WTC11 (cell line): Measurements from ENCODE around the gene B4GAT1. TPM values are rescaled to one million over a fixed set of nuclear protein-coding genes. Genes with fewer than 3 reads are reported as not detected.

Experiments used
- ATAC-seq: fragments of 200-7000 bp; cut with Tn5 transposase; 2 replicates; pipeline ENCODE4 v1.10.0; 2021; ENCODE audit warnings: mild to moderate bottlenecking, moderate library complexity
- CTCF ChIA-PET: fragments of 300-600 bp; sonication (Branson Sonifier 250); formaldehyde crosslinking; loops from one replicate; lab custom pipeline; 2021; ENCODE audit warnings: antibody characterized with exemption; lab: Charles Lee
- POLR2A ChIA-PET: fragments of 350-600 bp; sonication (Branson Sonifier 250); formaldehyde crosslinking; loops from one replicate; lab custom pipeline; 2021; ENCODE audit warnings: antibody characterized with exemption; lab: Charles Lee
- DNase-seq: peaks from one replicate; pipeline ENCODE4 v3.0.0; 2021; ENCODE audit warnings: low spot score
- H3K27ac Mint-ChIP-seq: 2 replicates; pipeline ENCODE4 v1.8.0; 2021; ENCODE audit warnings: mixed read lengths
- H3K27me3 Mint-ChIP-seq: 2 replicates; pipeline ENCODE4 v1.8.0; 2021; ENCODE audit warnings: low read depth, mild to moderate bottlenecking, moderate library complexity, mixed read lengths
- H3K36me3 Mint-ChIP-seq: 2 replicates; pipeline ENCODE4 v1.8.0; 2021; ENCODE audit warnings: mixed read lengths
- H3K4me1 Mint-ChIP-seq: 2 replicates; pipeline ENCODE4 v1.8.0; 2022; ENCODE audit warnings: mixed read lengths
- H3K4me3 Mint-ChIP-seq: 2 replicates; pipeline ENCODE4 v1.8.0; 2021; ENCODE audit warnings: mild to moderate bottlenecking, moderate library complexity, mixed read lengths
- H3K9me3 Mint-ChIP-seq: 2 replicates; pipeline ENCODE4 v1.8.0; 2021; ENCODE audit warnings: mixed read lengths
- GABPB1 ChIP-seq: sonication (generic); formaldehyde crosslinking; IDR thresholded peaks from 2 replicates; pipeline ENCODE4 v1.8.1; 2023; ENCODE audit warnings: mild to moderate bottlenecking, missing genetic modification reagents
- NFYB ChIP-seq: sonication (generic); formaldehyde crosslinking; conservative IDR thresholded peaks from 2 replicates; pipeline ENCODE4 v1.8.0; 2022; ENCODE audit warnings: low read depth, missing genetic modification reagents
- total RNA-seq: library from RNA; stranded (reverse); gene quantifications from 3 replicates; pipeline ENCODE4 v1.2.3, GENCODE V29; 2021

Gene B4GAT1
- total RNA-seq, 1 experiment from 2014 or later = 34.1 TPM

DNA sequence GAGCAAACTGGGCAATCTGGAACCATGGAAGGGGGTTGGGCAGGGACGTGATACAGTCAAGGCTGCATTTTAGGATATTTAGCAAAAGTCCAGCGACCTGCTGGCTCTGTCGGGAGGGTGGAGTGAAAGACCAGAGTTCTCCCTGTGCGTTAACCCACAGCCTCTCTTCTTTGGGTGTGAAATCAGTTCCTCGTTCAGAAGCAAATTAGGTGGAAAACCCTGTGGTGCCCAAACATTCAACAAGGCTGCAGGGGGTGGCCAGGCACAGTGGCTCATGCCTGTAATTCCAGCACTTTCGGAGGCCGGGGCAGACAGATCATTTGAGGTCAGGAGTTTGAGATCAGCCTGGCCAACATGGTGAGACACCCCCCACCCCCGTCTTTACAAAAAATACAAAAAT lies 49.8 kb downstream of the B4GAT1 start:
- Mint-ChIP-seq H3K9me3 (no peaks in the 10 kb centered on the region), H3K36me3 (no peaks in the 10 kb centered on the region), H3K27ac (no peak overlapping the region; the same call in 1 of the 2 replicates), H3K27me3 (peaks cover 14% of the 10 kb centered on the region), H3K4me1 (peaks cover 9% of the 10 kb centered on the region)
- no peak for DNase-seq
- POLR2A ChIA-PET = interaction anchor here (1.2 kb wide), 1 partner anchor 9 kb away, joined by 6 read pairs; the partner anchor contains the start of gene YIF1A
- TF ChIP-seq GABPB1 (no peak), NFYB (no peak)
- TF ChIP-seq, all 79 proteins: peak for 0
- ATAC-seq = no peak
- no peak overlapping the region for H3K4me3 Mint-ChIP-seq
- CTCF ChIA-PET = interaction anchor here (1.1 to 7.3 kb wide), 4 partner anchors 8 to 88 kb away, joined by 3 to 79 read pairs (median 7); partner anchors contain the start of gene YIF1A

Other genes starting within 250 kb of the B4GAT1 start
- 52.3 to 54.9 TPM (median 54.1 TPM) in 3 replicates for gene KLC2, start 89.9 kb downstream of the B4GAT1 start, total RNA-seq
- 125 to 134 TPM (median 130 TPM) in 3 replicates for gene RAB1B, start 79.0 kb downstream of the B4GAT1 start, total RNA-seq
- gene CNIH2, start 69.5 kb downstream of the B4GAT1 start, total RNA-seq = 12.2 to 12.9 TPM (median 12.2 TPM) in 3 replicates
- 86.0 to 86.9 TPM (median 86.4 TPM) in 3 replicates for gene YIF1A, start 58.5 kb downstream of the B4GAT1 start, total RNA-seq
- 2.2 to 2.3 TPM (median 2.3 TPM) in 3 replicates for gene TMEM151A, start 55.7 kb downstream of the B4GAT1 start, total RNA-seq
- 2.6 to 2.8 TPM (median 2.7 TPM) in 3 replicates for gene CD248, start 30.6 kb downstream of the B4GAT1 start, total RNA-seq
- 4.7 to 5.5 TPM (median 5.0 TPM) in 3 replicates for gene RIN1, start 11.2 kb downstream of the B4GAT1 start, total RNA-seq
- 37.0 to 44.5 TPM (median 40.8 TPM) in 3 replicates for gene BRMS1, start 2.5 kb downstream of the B4GAT1 start, total RNA-seq
- gene SLC29A2, start 24.1 kb upstream of the B4GAT1 start, total RNA-seq = 30.2 to 36.6 TPM (median 35.3 TPM) in 3 replicates
- gene NPAS4, start 73.4 kb upstream of the B4GAT1 start, total RNA-seq = 0.27 to 0.79 TPM (median 0.44 TPM) in 3 replicates
- 131 to 137 TPM (median 135 TPM) in 3 replicates for gene MRPL11, start 91.2 kb upstream of the B4GAT1 start, total RNA-seq
- gene PELI3, start 119.3 kb upstream of the B4GAT1 start, total RNA-seq = 6.7 to 7.8 TPM (median 6.8 TPM) in 3 replicates
- gene DPP3, start 132.8 kb upstream of the B4GAT1 start, total RNA-seq = 77.0 to 86.7 TPM (median 83.4 TPM) in 3 replicates
- 22.9 to 26.8 TPM (median 24.1 TPM) in 3 replicates for gene BBS1, start 163.0 kb upstream of the B4GAT1 start, total RNA-seq
- gene ZDHHC24, start 198.4 kb upstream of the B4GAT1 start, total RNA-seq = 11.1 to 14.8 TPM (median 13.7 TPM) in 3 replicates
- gene ACTN3, start 199.3 kb upstream of the B4GAT1 start, total RNA-seq = 18.5 to 20.4 TPM (median 19.2 TPM) in 3 replicates
- 4.4 to 4.9 TPM (median 4.7 TPM) in 3 replicates for gene CTSF, start 221.0 kb upstream of the B4GAT1 start, total RNA-seq
- 0.71 to 0.85 TPM (median 0.80 TPM) in 3 replicates for gene CCDC87, start 245.4 kb upstream of the B4GAT1 start, total RNA-seq
- gene CCS, start 245.6 kb upstream of the B4GAT1 start, total RNA-seq = 35.9 to 47.3 TPM (median 41.7 TPM) in 3 replicates